ENCODE measurements around the gene USP13. TPM values are rescaled to one million over a fixed set of nuclear protein-coding genes. Genes with fewer than 3 reads are reported as not detected.

Gene USP13
- total RNA-seq, 1 experiment from 2014 or later, result 14.8 TPM

DNA sequence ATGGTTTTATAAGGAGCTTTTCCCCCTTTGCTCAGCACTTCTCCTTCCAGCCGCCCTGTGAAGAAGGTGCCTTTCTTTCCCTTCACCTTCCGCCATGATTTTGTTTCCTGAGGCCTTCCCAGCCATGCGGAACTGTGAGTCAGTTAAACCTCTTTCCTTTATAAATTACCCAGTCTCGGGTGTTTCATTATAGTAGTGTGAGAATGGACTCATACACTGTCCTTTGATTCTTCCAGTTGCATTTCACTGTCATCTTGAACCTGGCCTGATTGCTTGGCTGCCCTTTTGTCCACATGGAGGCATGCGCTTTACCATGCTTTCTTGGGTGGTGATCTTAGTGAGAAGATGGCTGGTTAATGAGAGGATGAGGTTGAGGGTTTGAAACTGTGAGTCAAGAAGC, 23.2 kb downstream of the USP13 start:
- no peak for TF ChIP-seq EZH2 (IDR thresholded peaks at IDR 0.05; ENCODE audit: low read length, unreplicated experiment)
- no peak for TF ChIP-seq EZH2phosphoT487 (IDR thresholded peaks at IDR 0.05; ENCODE audit: borderline replicate concordance, low read length)
- TF ChIP-seq, protein P1, sequence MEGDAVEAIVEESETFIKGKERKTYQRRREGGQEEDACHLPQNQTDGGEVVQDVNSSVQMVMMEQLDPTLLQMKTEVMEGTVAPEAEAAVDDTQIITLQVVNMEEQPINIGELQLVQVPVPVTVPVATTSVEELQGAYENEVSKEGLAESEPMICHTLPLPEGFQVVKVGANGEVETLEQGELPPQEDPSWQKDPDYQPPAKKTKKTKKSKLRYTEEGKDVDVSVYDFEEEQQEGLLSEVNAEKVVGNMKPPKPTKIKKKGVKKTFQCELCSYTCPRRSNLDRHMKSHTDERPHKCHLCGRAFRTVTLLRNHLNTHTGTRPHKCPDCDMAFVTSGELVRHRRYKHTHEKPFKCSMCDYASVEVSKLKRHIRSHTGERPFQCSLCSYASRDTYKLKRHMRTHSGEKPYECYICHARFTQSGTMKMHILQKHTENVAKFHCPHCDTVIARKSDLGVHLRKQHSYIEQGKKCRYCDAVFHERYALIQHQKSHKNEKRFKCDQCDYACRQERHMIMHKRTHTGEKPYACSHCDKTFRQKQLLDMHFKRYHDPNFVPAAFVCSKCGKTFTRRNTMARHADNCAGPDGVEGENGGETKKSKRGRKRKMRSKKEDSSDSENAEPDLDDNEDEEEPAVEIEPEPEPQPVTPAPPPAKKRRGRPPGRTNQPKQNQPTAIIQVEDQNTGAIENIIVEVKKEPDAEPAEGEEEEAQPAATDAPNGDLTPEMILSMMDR (conservative IDR thresholded peaks at IDR 0.05; ENCODE audit: low read depth, low read length), result no peak
- Histone ChIP-seq H3K27ac (ENCODE audit: low read length) (no peak overlapping the region), H3K79me2 (ENCODE audit: low read length) (peaks cover 79% of the 10 kb centered on the region), H3K36me3 (ENCODE audit: low read depth, low read length) (no peaks in the 10 kb centered on the region), H3K27me3 (ENCODE audit: low read length) (no peaks in the 10 kb centered on the region), H2AFZ (ENCODE audit: low read length) (no peak overlapping the region), H4K20me1 (ENCODE audit: low read length) (peaks cover 11% of the 10 kb centered on the region; the same call in 1 of the 2 replicates), H3F3A (ENCODE audit: low read length, unreplicated experiment) (no peaks in the 10 kb centered on the region), H3K9ac (ENCODE audit: low read length) (no peak overlapping the region), H3K4me2 (ENCODE audit: low read length) (no peak overlapping the region), H3K9me2 (replicated peaks; ENCODE audit: low read length) (no peaks in the 10 kb centered on the region), H3K4me1 (ENCODE audit: insufficient read depth, low read length) (peaks cover 24% of the 10 kb centered on the region), H3K9me3 (ENCODE audit: low read length) (no peaks in the 10 kb centered on the region), H3K4me3 (ENCODE audit: low read length) (no peak overlapping the region)
- intact Hi-C loops (cut with micrococcal nuclease), result no loop called here
- DNase-seq, result no peak
- ChIA-PET CTCF (no interaction called here), POLR2A (ENCODE audit: unreplicated experiment) (no interaction called here)
- no peak for ATAC-seq
- BruUV-seq (replicated peaks), result no TSS peak

DNA sequence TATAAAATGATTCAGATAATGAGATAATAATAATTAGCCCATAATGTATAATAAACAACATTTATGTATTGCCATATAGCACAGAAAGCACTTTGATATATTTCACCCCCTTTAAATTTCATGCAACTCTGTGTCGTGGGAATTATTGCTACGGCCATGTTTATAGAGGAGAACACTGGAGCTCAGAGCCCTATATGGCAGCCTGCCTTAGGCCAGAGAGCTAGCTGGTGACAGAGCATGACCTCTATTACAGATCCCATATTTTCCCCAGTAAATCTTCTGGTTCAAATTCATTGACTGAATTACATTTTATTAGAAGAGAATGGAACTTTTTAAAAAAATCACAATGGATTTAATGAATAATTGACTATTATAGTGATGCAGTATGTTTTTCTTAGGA, 25.0 kb downstream of the USP13 start:
- DNase-seq, result no peak
- no peaks in the 10 kb centered on the region for H3F3A ChIP-seq (ENCODE audit: low read length, unreplicated experiment)
- peaks cover 68% of the 10 kb centered on the region for H3K79me2 ChIP-seq (ENCODE audit: low read length)
- no peaks in the 10 kb centered on the region for H3K9me3 ChIP-seq (ENCODE audit: low read length)
- intact Hi-C loops (cut with micrococcal nuclease), result no loop called here
- H3K4me3 ChIP-seq (ENCODE audit: low read length), result no peak overlapping the region
- H3K27me3 ChIP-seq (ENCODE audit: low read length), result no peaks in the 10 kb centered on the region
- H3K4me1 ChIP-seq (ENCODE audit: insufficient read depth, low read length), result peaks cover 9% of the 10 kb centered on the region
- ATAC-seq, result no peak
- no peak overlapping the region for H3K27ac ChIP-seq (ENCODE audit: low read length)
- ChIA-PET CTCF (no interaction called here), POLR2A (ENCODE audit: unreplicated experiment) (no interaction called here)
- no TSS peak for BruUV-seq (replicated peaks)
- no peak overlapping the region for H2AFZ ChIP-seq (ENCODE audit: low read length)
- no peak overlapping the region for H3K9ac ChIP-seq (ENCODE audit: low read length)
- no peaks in the 10 kb centered on the region for H3K36me3 ChIP-seq (ENCODE audit: low read depth, low read length)
- TF ChIP-seq EZH2phosphoT487 (IDR thresholded peaks at IDR 0.05; ENCODE audit: borderline replicate concordance, low read length) (no peak), EZH2 (IDR thresholded peaks at IDR 0.05; ENCODE audit: low read length, unreplicated experiment) (no peak)
- TF ChIP-seq, protein P1 (conservative IDR thresholded peaks at IDR 0.05; ENCODE audit: low read depth, low read length), result no peak
- no peaks in the 10 kb centered on the region for H3K9me2 ChIP-seq (replicated peaks; ENCODE audit: low read length)
- no peak overlapping the region for H3K4me2 ChIP-seq (ENCODE audit: low read length)
- H4K20me1 ChIP-seq (ENCODE audit: low read length), result peaks cover 11% of the 10 kb centered on the region; the same call in 1 of the 2 replicates

DNA sequence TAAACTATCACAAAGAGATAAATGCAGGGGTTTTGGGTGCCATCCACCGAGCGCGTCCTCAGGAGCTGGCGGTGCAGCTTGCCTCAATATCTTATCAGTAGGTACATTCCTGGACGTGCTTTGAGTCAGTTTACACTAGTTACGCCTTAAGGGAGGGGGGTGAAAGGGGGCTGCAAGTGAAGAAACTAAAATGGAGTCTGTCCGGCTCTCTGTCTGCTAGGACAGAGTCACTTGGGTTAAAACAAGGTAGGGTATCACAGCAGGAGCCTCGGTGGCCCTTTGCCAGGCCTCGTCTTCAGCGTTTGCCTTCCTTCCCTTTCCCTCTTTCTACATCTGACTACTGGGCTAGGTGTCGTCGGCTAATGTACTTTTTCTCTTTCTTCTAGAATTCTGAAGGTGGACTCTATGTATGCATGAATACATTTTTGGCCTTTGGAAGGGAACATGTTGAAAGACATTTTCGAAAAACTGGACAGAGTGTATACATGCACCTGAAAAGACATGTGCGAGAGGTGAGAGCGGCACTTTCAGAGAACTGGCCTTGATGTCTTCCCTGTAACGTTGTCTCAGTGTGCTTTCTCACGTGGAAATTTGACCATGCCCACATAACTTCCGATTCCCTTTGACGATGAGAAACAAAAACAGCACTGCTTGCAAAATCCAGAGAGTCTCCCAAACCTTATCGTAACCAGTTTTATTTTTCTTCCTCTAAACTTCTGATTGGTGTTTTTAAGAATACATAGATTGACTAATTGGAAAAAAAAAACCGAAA, 28.8 kb downstream of the USP13 start:
- no peak for DNase-seq
- Histone ChIP-seq H3K4me3 (ENCODE audit: low read length) (no peak overlapping the region), H3K4me1 (ENCODE audit: insufficient read depth, low read length) (no peaks in the 10 kb centered on the region), H4K20me1 (ENCODE audit: low read length) (0 out of 2 replicates have a peak, but pooled peaks cover 5% of the 10 kb centered on the region), H2AFZ (ENCODE audit: low read length) (no peak overlapping the region), H3K4me2 (ENCODE audit: low read length) (no peak overlapping the region), H3K27ac (ENCODE audit: low read length) (no peak overlapping the region), H3K27me3 (ENCODE audit: low read length) (no peaks in the 10 kb centered on the region), H3K9me2 (replicated peaks; ENCODE audit: low read length) (no peaks in the 10 kb centered on the region), H3K9me3 (ENCODE audit: low read length) (no peaks in the 10 kb centered on the region), H3K9ac (ENCODE audit: low read length) (no peak overlapping the region), H3K79me2 (ENCODE audit: low read length) (peaks cover 37% of the 10 kb centered on the region), H3K36me3 (ENCODE audit: low read depth, low read length) (no peaks in the 10 kb centered on the region), H3F3A (ENCODE audit: low read length, unreplicated experiment) (no peaks in the 10 kb centered on the region)
- ATAC-seq, result no peak
- no TSS peak for BruUV-seq (replicated peaks)
- intact Hi-C loops (cut with micrococcal nuclease), result no loop called here
- TF ChIP-seq EZH2phosphoT487 (IDR thresholded peaks at IDR 0.05; ENCODE audit: borderline replicate concordance, low read length), result no peak
- TF ChIP-seq, protein P1 (conservative IDR thresholded peaks at IDR 0.05; ENCODE audit: low read depth, low read length), result no peak
- TF ChIP-seq EZH2 (IDR thresholded peaks at IDR 0.05; ENCODE audit: low read length, unreplicated experiment), result no peak
- POLR2A ChIA-PET (ENCODE audit: unreplicated experiment), result no interaction called here
- CTCF ChIA-PET, result no interaction called here

Data from PC-3 (cell line).